Measurements from ENCODE around the gene PASD1. TPM values are rescaled to one million over a fixed set of nuclear protein-coding genes. Genes with fewer than 3 reads are reported as not detected.
"Not testable (repeated sequence)": the region's sequence is repeated elsewhere in the genome, so short reads cannot be mapped to it uniquely, and the experiment has no call there.

The PASD1 gene
- total RNA-seq, 1 experiment from 2014 or later: not detected

GRCh38 chrX:151570561-151570960 lies 7.1 kb downstream of the PASD1 start:
- CTCF ChIA-PET: no interaction called here
- intact Hi-C loops (cut with micrococcal nuclease; ENCODE audit: unreplicated experiment): no loop called here
- peaks cover 4% of the 10 kb centered on the region; the same call in 1 of the 2 replicates for H3K27me3 ChIP-seq (ENCODE audit: control insufficient read depth, insufficient read depth, low read length)
- H3K36me3 ChIP-seq (ENCODE audit: control insufficient read depth, insufficient read depth, low read length): no peaks in the 10 kb centered on the region
- H3K4me3 ChIP-seq (ENCODE audit: low read depth in 2 of 2, low read length in 2 of 2): no peak overlapping the region
- TF ChIP-seq POLR2AphosphoS5 (IDR thresholded peaks at IDR 0.05; ENCODE audit: low read depth, low read length) (no peak), SIN3A (IDR thresholded peaks at IDR 0.05; ENCODE audit: borderline replicate concordance, insufficient read depth, low read depth, low read length) (no peak), TCF7L2 (IDR thresholded peaks at IDR 0.05; ENCODE audit: low read depth, low read length) (no peak), CTCF (IDR thresholded peaks at IDR 0.05) (no peak)
- TF ChIP-seq, protein P1, sequence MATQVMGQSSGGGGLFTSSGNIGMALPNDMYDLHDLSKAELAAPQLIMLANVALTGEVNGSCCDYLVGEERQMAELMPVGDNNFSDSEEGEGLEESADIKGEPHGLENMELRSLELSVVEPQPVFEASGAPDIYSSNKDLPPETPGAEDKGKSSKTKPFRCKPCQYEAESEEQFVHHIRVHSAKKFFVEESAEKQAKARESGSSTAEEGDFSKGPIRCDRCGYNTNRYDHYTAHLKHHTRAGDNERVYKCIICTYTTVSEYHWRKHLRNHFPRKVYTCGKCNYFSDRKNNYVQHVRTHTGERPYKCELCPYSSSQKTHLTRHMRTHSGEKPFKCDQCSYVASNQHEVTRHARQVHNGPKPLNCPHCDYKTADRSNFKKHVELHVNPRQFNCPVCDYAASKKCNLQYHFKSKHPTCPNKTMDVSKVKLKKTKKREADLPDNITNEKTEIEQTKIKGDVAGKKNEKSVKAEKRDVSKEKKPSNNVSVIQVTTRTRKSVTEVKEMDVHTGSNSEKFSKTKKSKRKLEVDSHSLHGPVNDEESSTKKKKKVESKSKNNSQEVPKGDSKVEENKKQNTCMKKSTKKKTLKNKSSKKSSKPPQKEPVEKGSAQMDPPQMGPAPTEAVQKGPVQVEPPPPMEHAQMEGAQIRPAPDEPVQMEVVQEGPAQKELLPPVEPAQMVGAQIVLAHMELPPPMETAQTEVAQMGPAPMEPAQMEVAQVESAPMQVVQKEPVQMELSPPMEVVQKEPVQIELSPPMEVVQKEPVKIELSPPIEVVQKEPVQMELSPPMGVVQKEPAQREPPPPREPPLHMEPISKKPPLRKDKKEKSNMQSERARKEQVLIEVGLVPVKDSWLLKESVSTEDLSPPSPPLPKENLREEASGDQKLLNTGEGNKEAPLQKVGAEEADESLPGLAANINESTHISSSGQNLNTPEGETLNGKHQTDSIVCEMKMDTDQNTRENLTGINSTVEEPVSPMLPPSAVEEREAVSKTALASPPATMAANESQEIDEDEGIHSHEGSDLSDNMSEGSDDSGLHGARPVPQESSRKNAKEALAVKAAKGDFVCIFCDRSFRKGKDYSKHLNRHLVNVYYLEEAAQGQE (IDR thresholded peaks at IDR 0.05; ENCODE audit: insufficient read depth in 1 of 2, low read depth in 2 of 2, low read length in 1 of 2): no peak
- no TSS peak for BruUV-seq (replicated peaks)
- DNase-seq (ENCODE audit: low read depth, low spot score) (no peak), ATAC-seq (no peak)
- H3K9me3 ChIP-seq (ENCODE audit: control insufficient read depth, insufficient read depth, low read depth, low read length): no peaks in the 10 kb centered on the region
- H3K4me1 ChIP-seq (ENCODE audit: control insufficient read depth, insufficient read depth, low read length): no peaks in the 10 kb centered on the region
- in situ Hi-C loops (cut with HindIII; ENCODE audit: low pct_unique_long_range_greater_than_20kb, low sequenced_read_pairs): no loop called here
- POLR2A ChIA-PET: no interaction called here
- H3K27ac ChIP-seq (ENCODE audit: low read length): no peak overlapping the region

DNA sequence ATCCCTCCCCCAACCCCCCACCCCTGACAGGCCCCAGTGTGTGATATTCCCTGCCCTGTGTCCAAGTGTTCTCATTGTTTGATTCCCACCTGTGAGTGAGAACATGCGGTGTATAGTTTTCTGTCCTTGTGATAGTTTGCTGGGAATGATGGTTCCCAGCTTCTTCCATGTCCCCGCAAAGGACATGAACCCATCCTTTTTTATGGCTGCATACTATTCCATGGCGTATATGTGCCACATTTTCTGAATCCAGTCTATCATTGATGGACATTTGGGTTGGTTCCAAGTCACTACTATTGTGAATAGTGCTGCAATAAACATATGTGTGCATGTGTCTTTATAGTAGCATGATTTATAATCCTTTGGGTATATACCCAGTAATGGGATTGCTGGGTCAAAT lies 29.9 kb downstream of the PASD1 start:
- H3K36me3 ChIP-seq (ENCODE audit: control insufficient read depth, insufficient read depth, low read length); ATAC-seq; DNase-seq (ENCODE audit: low read depth, low spot score); intact Hi-C loops (cut with micrococcal nuclease; ENCODE audit: unreplicated experiment); BruUV-seq (replicated peaks); H3K27me3 ChIP-seq (ENCODE audit: control insufficient read depth, insufficient read depth, low read length); H3K27ac ChIP-seq (ENCODE audit: low read length); CTCF ChIA-PET; POLR2A ChIA-PET; H3K4me1 ChIP-seq (ENCODE audit: control insufficient read depth, insufficient read depth, low read length); H3K4me3 ChIP-seq (ENCODE audit: low read depth in 2 of 2, low read length in 2 of 2); in situ Hi-C loops (cut with HindIII; ENCODE audit: low pct_unique_long_range_greater_than_20kb, low sequenced_read_pairs); H3K9me3 ChIP-seq (ENCODE audit: control insufficient read depth, insufficient read depth, low read depth, low read length): not testable (repeated sequence)

DNA sequence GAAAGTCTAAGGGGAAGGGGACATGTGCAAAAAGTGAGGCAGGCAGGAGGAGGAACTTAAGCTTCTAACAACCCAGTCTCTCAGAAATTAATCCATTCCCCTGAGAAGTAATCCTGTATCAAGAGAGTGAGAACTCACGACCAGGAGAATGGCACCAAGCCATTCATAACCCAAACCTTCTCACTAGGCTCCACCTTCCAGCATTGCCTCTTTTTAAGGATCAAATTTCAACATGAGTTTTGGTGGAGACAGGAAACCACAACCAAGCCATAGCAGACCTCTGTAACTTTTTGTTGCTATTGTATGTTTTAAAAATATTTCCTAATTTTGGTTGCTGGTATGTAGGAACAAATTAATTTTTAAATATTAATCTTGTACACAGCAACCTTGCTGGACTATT lies 32.8 kb downstream of the PASD1 start:
- TF ChIP-seq CTCF (IDR thresholded peaks at IDR 0.05) (no peak), POLR2AphosphoS5 (IDR thresholded peaks at IDR 0.05; ENCODE audit: low read depth, low read length) (no peak), SIN3A (IDR thresholded peaks at IDR 0.05; ENCODE audit: borderline replicate concordance, insufficient read depth, low read depth, low read length) (no peak)
- TF ChIP-seq, protein P1 (IDR thresholded peaks at IDR 0.05; ENCODE audit: insufficient read depth in 1 of 2, low read depth in 2 of 2, low read length in 1 of 2): no peak
- H3K9me3 ChIP-seq (ENCODE audit: control insufficient read depth, insufficient read depth, low read depth, low read length): no peaks in the 10 kb centered on the region
- CTCF ChIA-PET: no interaction called here
- H3K4me1 ChIP-seq (ENCODE audit: control insufficient read depth, insufficient read depth, low read length): no peaks in the 10 kb centered on the region
- no peak overlapping the region for H3K27ac ChIP-seq (ENCODE audit: low read length)
- H3K36me3 ChIP-seq (ENCODE audit: control insufficient read depth, insufficient read depth, low read length): no peaks in the 10 kb centered on the region
- ATAC-seq (no peak), DNase-seq (ENCODE audit: low read depth, low spot score) (no peak)
- BruUV-seq (replicated peaks): no TSS peak
- H3K27me3 ChIP-seq (ENCODE audit: control insufficient read depth, insufficient read depth, low read length): peaks cover 4% of the 10 kb centered on the region; the same call in 1 of the 2 replicates
- in situ Hi-C loops (cut with HindIII; ENCODE audit: low pct_unique_long_range_greater_than_20kb, low sequenced_read_pairs) (no loop called here), intact Hi-C loops (cut with micrococcal nuclease; ENCODE audit: unreplicated experiment) (no loop called here)
- no peak overlapping the region for H3K4me3 ChIP-seq (ENCODE audit: low read depth in 2 of 2, low read length in 2 of 2)
- POLR2A ChIA-PET: no interaction called here

All from Panc1 (cell line).